Measurements from ENCODE around the gene MAOA. TPM values are rescaled to one million over a fixed set of nuclear protein-coding genes. Genes with fewer than 3 reads are reported as not detected.
"Not testable (repeated sequence)": the region's sequence is repeated elsewhere in the genome, so short reads cannot be mapped to it uniquely, and the experiment has no call there.

Gene MAOA
- total RNA-seq, 1 experiment from 2014 or later: 0.72 TPM

- no peak for DNase-seq (ENCODE audit: low read depth)
Measured at GRCh38 chrX:43717161-43717560, 61.1 kb downstream of the MAOA start.

GRCh38 chrX:43718081-43718480, 62.0 kb downstream of the MAOA start:
- DNase-seq (ENCODE audit: low read depth): no peak

- no peak for DNase-seq (ENCODE audit: low read depth)
Measured at GRCh38 chrX:43718546-43718945, 62.4 kb downstream of the MAOA start.

GRCh38 chrX:43718956-43719355, 62.9 kb downstream of the MAOA start:
- no peak for DNase-seq (ENCODE audit: low read depth)

- DNase-seq (ENCODE audit: low read depth): no peak
Measured at GRCh38 chrX:43720082-43720481, 64.0 kb downstream of the MAOA start.

GRCh38 chrX:43720961-43721360, 64.9 kb downstream of the MAOA start:
- DNase-seq (ENCODE audit: low read depth): no peak

GRCh38 chrX:43725227-43725626, 69.1 kb downstream of the MAOA start:
- DNase-seq (ENCODE audit: low read depth): not testable (repeated sequence)

- DNase-seq (ENCODE audit: low read depth): not testable (repeated sequence)
Measured at GRCh38 chrX:43727254-43727653, 71.2 kb downstream of the MAOA start.

GRCh38 chrX:43728002-43728401, 71.9 kb downstream of the MAOA start:
- DNase-seq (ENCODE audit: low read depth): no peak

GRCh38 chrX:43728966-43729365, 72.9 kb downstream of the MAOA start:
- no peak for DNase-seq (ENCODE audit: low read depth)

GRCh38 chrX:43731086-43731485, 75.0 kb downstream of the MAOA start:
- DNase-seq (ENCODE audit: low read depth): no peak

GRCh38 chrX:43733699-43734098, 77.6 kb downstream of the MAOA start:
- DNase-seq (ENCODE audit: low read depth): no peak

GRCh38 chrX:43734444-43734843, 78.3 kb downstream of the MAOA start:
- no peak for DNase-seq (ENCODE audit: low read depth)

- DNase-seq (ENCODE audit: low read depth): no peak
Measured at GRCh38 chrX:43735534-43735933, 79.4 kb downstream of the MAOA start.

GRCh38 chrX:43735957-43736356, 79.9 kb downstream of the MAOA start:
- DNase-seq (ENCODE audit: low read depth): no peak

GRCh38 chrX:43741843-43742573, 85.9 kb downstream of the MAOA start:
- DNase-seq (ENCODE audit: low read depth): no peak

GRCh38 chrX:43743100-43743822, 87.2 kb downstream of the MAOA start:
- no peak for DNase-seq (ENCODE audit: low read depth)

GRCh38 chrX:43744284-43744683, 88.2 kb downstream of the MAOA start:
- DNase-seq (ENCODE audit: low read depth): no peak

GRCh38 chrX:43745938-43746721, 90.0 kb downstream of the MAOA start:
- DNase-seq (ENCODE audit: low read depth): no peak

GRCh38 chrX:43747476-43747875, 91.4 kb downstream of the MAOA start:
- DNase-seq (ENCODE audit: low read depth): no peak

GRCh38 chrX:43750248-43750676, 94.2 kb downstream of the MAOA start:
- DNase-seq (ENCODE audit: low read depth): peak; percentile 38

- DNase-seq (ENCODE audit: low read depth): no peak
Measured at GRCh38 chrX:43753637-43754036, 97.5 kb downstream of the MAOA start.

GRCh38 chrX:43756076-43756475, 100.0 kb downstream of the MAOA start:
- no peak for DNase-seq (ENCODE audit: low read depth)
